CD14-positive monocyte (primary cell): Measurements from ENCODE around the gene DDAH1. TPM values are rescaled to one million over a fixed set of nuclear protein-coding genes. Genes with fewer than 3 reads are reported as not detected.

ENCODE experiments used
- DNase-seq, 3 donors: peaks; one replicate each; pipeline ENCODE4 v3.0.0-alpha.2; 2011 to 2022
- H2AFZ ChIP-seq: 2 replicates; pipeline ENCODE4 v1.6.0; 2012; ENCODE audit warnings: mild to moderate bottlenecking, low read depth, low read length, inconsistent platforms; ENCODE audit not compliant: insufficient read depth, poor library complexity, severe bottlenecking
- H3K27ac ChIP-seq, 2 donors: 1 replicate in 1 of 2; 2 replicates in 1 of 2; pipeline ENCODE4 v1.5.1; 2012 to 2013; ENCODE audit warnings: low read length in 2 of 2, control low read depth in 1 of 2, inconsistent platforms in 1 of 2, low read depth in 1 of 2, mild to moderate bottlenecking in 1 of 2
- H3K27me3 ChIP-seq, 2 donors: one replicate each; pipeline versions ENCODE4 v1.6.0 to v1.6.1; 2011 to 2013; ENCODE audit warnings: low read length in 2 of 2; ENCODE audit not compliant: control insufficient read depth in 2 of 2, insufficient read depth in 2 of 2
- H3K36me3 ChIP-seq, 2 donors: replicated peaks in 1 of 2; 1 replicate in 1 of 2; 2 replicates in 1 of 2; pipeline versions ENCODE4 v1.5.1 to v1.6.1; 2012 to 2013; ENCODE audit warnings: low read length in 2 of 2, control low read depth in 1 of 2, inconsistent platforms in 1 of 2, mild to moderate bottlenecking in 1 of 2; ENCODE audit not compliant: insufficient read depth in 2 of 2, control insufficient read depth in 1 of 2
- H3K4me1 ChIP-seq, 2 donors: 1 replicate in 1 of 2; 2 replicates in 1 of 2; pipeline versions ENCODE4 v1.5.1 to v1.6.1; 2012 to 2013; ENCODE audit warnings: low read length in 2 of 2, control low read depth in 1 of 2, inconsistent platforms in 1 of 2, mild to moderate bottlenecking in 1 of 2, moderate library complexity in 1 of 2; ENCODE audit not compliant: insufficient read depth in 2 of 2, control insufficient read depth in 1 of 2
- H3K4me2 ChIP-seq: replicated peaks from 2 replicates; pipeline ENCODE3; 2012; ENCODE audit warnings: low read length, moderate library complexity, mild to moderate bottlenecking; ENCODE audit not compliant: poor library complexity, severe bottlenecking; ENCODE audit errors: extremely low read depth
- H3K4me3 ChIP-seq, 3 experiments: fragments of 200-600 bp in 1 of 3; sonication (generic) in 1 of 3; replicated peaks in 1 of 3; 1 replicate in 2 of 3; 2 replicates in 1 of 3; pipeline ENCODE4 v1.5.1; 2011 to 2013; ENCODE audit warnings: low read length in 3 of 3, mild to moderate bottlenecking in 3 of 3, control low read depth in 2 of 3, low read depth in 2 of 3, inconsistent platforms in 1 of 3, moderate library complexity in 1 of 3
- H3K79me2 ChIP-seq: 2 replicates; pipeline ENCODE4 v1.6.0; 2012; ENCODE audit warnings: mild to moderate bottlenecking, control low read depth, inconsistent platforms, low read length, moderate library complexity; ENCODE audit not compliant: insufficient read depth
- H3K9ac ChIP-seq: 2 replicates; pipeline ENCODE4 v1.6.0; 2017; ENCODE audit warnings: low read length, mild to moderate bottlenecking; ENCODE audit not compliant: insufficient read depth, poor library complexity, severe bottlenecking
- H3K9me3 ChIP-seq, 2 donors: replicated peaks in 1 of 2; 1 replicate in 1 of 2; 2 replicates in 1 of 2; pipeline versions ENCODE4 v1.5.1 to v1.6.1; 2012 to 2013; ENCODE audit warnings: low read length in 2 of 2, control low read depth in 1 of 2; ENCODE audit not compliant: control insufficient read depth in 1 of 2, insufficient read depth in 1 of 2
- H4K20me1 ChIP-seq: 2 replicates; pipeline ENCODE4 v1.6.0; 2012; ENCODE audit warnings: mild to moderate bottlenecking, low read length, control low read depth, moderate library complexity; ENCODE audit not compliant: insufficient read depth
- H3K27ac Mint-ChIP-seq, 7 donors: one replicate each; pipeline ENCODE4 v1.8.0; 2020; ENCODE audit warnings: mild to moderate bottlenecking in 7 of 7, mixed read lengths in 7 of 7, moderate library complexity in 6 of 7, inconsistent platforms in 2 of 7
- H3K27me3 Mint-ChIP-seq, 3 donors: one replicate each; pipeline ENCODE4 v1.8.0; 2021 to 2022; ENCODE audit warnings: low read depth in 3 of 3, mild to moderate bottlenecking in 3 of 3, mixed read lengths in 3 of 3, moderate library complexity in 3 of 3, inconsistent platforms in 1 of 3
- H3K36me3 Mint-ChIP-seq, 2 donors: one replicate each; pipeline ENCODE4 v1.8.0; 2020; ENCODE audit warnings: mixed read lengths in 2 of 2, inconsistent platforms in 1 of 2, mild to moderate bottlenecking in 1 of 2
- H3K4me1 Mint-ChIP-seq: one replicate; pipeline ENCODE4 v1.8.0; 2020; ENCODE audit warnings: mild to moderate bottlenecking, mixed read lengths
- H3K4me3 Mint-ChIP-seq, 2 donors: one replicate each; pipeline ENCODE4 v1.8.0; 2020; ENCODE audit warnings: mild to moderate bottlenecking in 2 of 2, mixed read lengths in 2 of 2, moderate library complexity in 1 of 2
- H3K9me3 Mint-ChIP-seq, 7 donors: one replicate each; pipeline ENCODE4 v1.8.0; 2020 to 2022; ENCODE audit warnings: mixed read lengths in 7 of 7, mild to moderate bottlenecking in 6 of 7, moderate library complexity in 6 of 7, inconsistent platforms in 2 of 7
- WGBS: methylation state at CpG from one replicate; pipeline ENCODE4 v1.1.5; 2013; ENCODE audit warnings: missing lambda C conversion rate; ENCODE audit not compliant: insufficient coverage; 5-methylcytosine and 5-hydroxymethylcytosine counted together
- intact Hi-C, 2 donors: fragments of 100-400 bp; cut with micrococcal nuclease; formaldehyde crosslinking; loops; one replicate each; pipeline versions ENCODE4 v1.15.0 to v1.15.1; 2023
- polyA plus RNA-seq, 3 donors: library from polyadenylated mRNA; depleted of rRNA in 1 of 3; unstranded in 2 of 3; stranded (reverse) in 1 of 3; fragments of 300-500 nt in 2 of 3; fragments of >200 nt in 1 of 3; fragmentation: Illumina TruSeq in 2 of 3; gene quantifications; 1 replicate in 2 of 3; 2 replicates in 1 of 3; pipeline ENCODE4 v1.2.3, GENCODE V29; 2012 to 2021
- TF ChIP-seq, protein P1 (sequence below): fragments of 200-600 bp; IDR thresholded peaks from one replicate; pipeline ENCODE4 v1.8.0; 2022; ENCODE audit warnings: antibody characterized with exemption, mild to moderate bottlenecking

DDAH1 gene
- polyA plus RNA-seq, 3 donors: not detected

DNA sequence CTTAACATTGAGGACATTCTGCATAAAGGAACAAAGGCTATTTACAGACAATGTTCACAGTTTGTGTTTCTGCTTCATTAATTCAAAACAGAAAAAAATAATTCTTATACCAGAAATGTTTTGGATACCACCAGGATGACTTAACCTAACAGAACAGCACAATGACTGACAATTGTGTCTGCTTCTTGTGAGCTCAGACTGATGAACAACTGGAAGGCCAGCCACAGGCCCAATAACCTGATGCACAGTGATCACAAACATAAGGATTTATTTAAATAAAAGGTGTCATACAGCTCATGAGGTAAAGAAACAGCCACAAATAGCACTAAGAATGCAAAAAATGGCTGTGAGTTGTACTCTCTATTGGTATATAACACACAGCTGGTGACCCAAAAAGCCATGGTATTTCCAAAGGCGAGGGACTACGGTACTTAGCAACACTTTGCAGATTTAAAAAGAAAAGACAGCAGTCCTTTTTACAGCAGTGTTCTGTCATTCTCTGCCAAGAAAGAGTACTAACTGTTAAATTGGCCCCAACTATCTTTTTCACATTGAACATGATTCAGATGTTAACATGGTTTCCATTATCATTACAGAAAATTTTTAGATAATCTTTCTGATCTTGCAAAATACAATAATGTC, 32.1 kb upstream of the DDAH1 start:
- H3K27ac ChIP-seq: no peak overlapping the region
- H3K9me3 ChIP-seq: peaks cover 0 to 4% of the 10 kb centered on the region in 2 donors
- Mint-ChIP-seq H3K36me3 (no peaks in the 10 kb centered on the region), H3K9me3 (peaks cover 0 to 8% (median 0%) of the 10 kb centered on the region in 7 donors), H3K27ac (no peak overlapping the region), H3K27me3 (peaks cover 0 to 7% (median 2%) of the 10 kb centered on the region in 3 donors), H3K4me1 (no peaks in the 10 kb centered on the region), H3K4me3 (no peak overlapping the region)
- TF ChIP-seq, protein P1, sequence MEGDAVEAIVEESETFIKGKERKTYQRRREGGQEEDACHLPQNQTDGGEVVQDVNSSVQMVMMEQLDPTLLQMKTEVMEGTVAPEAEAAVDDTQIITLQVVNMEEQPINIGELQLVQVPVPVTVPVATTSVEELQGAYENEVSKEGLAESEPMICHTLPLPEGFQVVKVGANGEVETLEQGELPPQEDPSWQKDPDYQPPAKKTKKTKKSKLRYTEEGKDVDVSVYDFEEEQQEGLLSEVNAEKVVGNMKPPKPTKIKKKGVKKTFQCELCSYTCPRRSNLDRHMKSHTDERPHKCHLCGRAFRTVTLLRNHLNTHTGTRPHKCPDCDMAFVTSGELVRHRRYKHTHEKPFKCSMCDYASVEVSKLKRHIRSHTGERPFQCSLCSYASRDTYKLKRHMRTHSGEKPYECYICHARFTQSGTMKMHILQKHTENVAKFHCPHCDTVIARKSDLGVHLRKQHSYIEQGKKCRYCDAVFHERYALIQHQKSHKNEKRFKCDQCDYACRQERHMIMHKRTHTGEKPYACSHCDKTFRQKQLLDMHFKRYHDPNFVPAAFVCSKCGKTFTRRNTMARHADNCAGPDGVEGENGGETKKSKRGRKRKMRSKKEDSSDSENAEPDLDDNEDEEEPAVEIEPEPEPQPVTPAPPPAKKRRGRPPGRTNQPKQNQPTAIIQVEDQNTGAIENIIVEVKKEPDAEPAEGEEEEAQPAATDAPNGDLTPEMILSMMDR: no peak
- 93% methylated on average over 2 of the region's 2 CpGs for WGBS
- no peaks in the 10 kb centered on the region for H3K79me2 ChIP-seq
- H3K27me3 ChIP-seq: peaks cover 0 to 2% of the 10 kb centered on the region in 2 donors
- no peak for DNase-seq
- no peaks in the 10 kb centered on the region for H3K4me1 ChIP-seq
- H2AFZ ChIP-seq: no peak overlapping the region
- no peaks in the 10 kb centered on the region for H4K20me1 ChIP-seq
- no peak overlapping the region for H3K9ac ChIP-seq
- H3K36me3 ChIP-seq: no peaks in the 10 kb centered on the region
- H3K4me3 ChIP-seq: no peak overlapping the region
- intact Hi-C loops: no loop called here
- no peak overlapping the region for H3K4me2 ChIP-seq

DNA sequence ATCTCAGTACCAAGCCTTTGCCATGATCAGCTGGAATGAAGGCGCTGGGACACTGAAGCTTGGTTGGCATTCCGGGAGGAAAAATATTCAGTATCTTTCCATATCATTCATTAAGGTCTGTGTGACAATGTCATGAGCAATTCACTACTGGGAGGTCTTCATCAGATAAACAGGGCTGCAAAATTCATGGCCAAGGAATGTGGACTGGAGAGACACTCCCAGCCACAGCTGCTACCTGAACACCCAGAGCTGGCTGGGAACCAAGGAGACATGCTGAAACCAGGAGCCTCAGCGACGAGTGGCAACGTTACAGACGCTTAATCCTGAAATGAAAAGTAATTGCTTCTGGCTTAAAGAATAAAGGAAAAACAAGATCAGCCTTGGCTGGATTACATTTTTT, 30.6 kb upstream of the DDAH1 start:
- Mint-ChIP-seq H3K36me3 (no peaks in the 10 kb centered on the region), H3K4me1 (no peaks in the 10 kb centered on the region), H3K27me3 (peaks cover 0 to 7% (median 0%) of the 10 kb centered on the region in 3 donors), H3K27ac (no peak overlapping the region), H3K9me3 (peaks cover 0 to 6% (median 0%) of the 10 kb centered on the region in 7 donors), H3K4me3 (no peak overlapping the region)
- Histone ChIP-seq H3K4me3 (no peak overlapping the region), H2AFZ (no peak overlapping the region), H3K9ac (no peak overlapping the region), H4K20me1 (no peaks in the 10 kb centered on the region), H3K27me3 (no peaks in the 10 kb centered on the region), H3K4me2 (no peak overlapping the region), H3K9me3 (no peaks in the 10 kb centered on the region), H3K79me2 (no peaks in the 10 kb centered on the region), H3K4me1 (no peaks in the 10 kb centered on the region), H3K27ac (no peak overlapping the region), H3K36me3 (no peaks in the 10 kb centered on the region)
- intact Hi-C loops: no loop called here
- TF ChIP-seq, protein P1: no peak
- WGBS: 95% methylated on average over 4 of the region's 6 CpGs
- no peak for DNase-seq
